HEK293T (cell line): Measurements from ENCODE around the gene FEM1B.
A peak's percentile ranks its signal among the peaks of the same experiment; 100 is the strongest.

Experiments
- CTCF ChIA-PET: fragments of 350-600 bp; formaldehyde crosslinking; extraction: SDS; loops from one replicate; lab custom pipeline; 2021; ENCODE audit warnings: antibody characterized with exemption, inconsistent platforms; lab: Yijun Ruan, JAX
- POLR2A ChIA-PET: fragments of 350-600 bp; formaldehyde crosslinking; extraction: SDS; loops from one replicate; lab custom pipeline; 2020; ENCODE audit warnings: antibody characterized with exemption, inconsistent platforms; lab: Yijun Ruan, JAX
- DNase-seq: peaks from one replicate; pipeline ENCODE4 v3.0.0; 2012; ENCODE audit warnings: mixed read lengths; ENCODE audit errors: extremely low spot score
- ARNT ChIP-seq: fragments of 450-650 bp; IDR thresholded peaks from 2 replicates; pipeline ENCODE4 v1.6.1; 2017; ENCODE audit warnings: mild to moderate bottlenecking
- BHLHE40 ChIP-seq: fragments of 450-650 bp; IDR thresholded peaks from 2 replicates; pipeline ENCODE4 v1.6.1; 2016; ENCODE audit warnings: mild to moderate bottlenecking, moderate library complexity, borderline replicate concordance
- CTBP1 ChIP-seq: fragments of 450-650 bp; IDR thresholded peaks from 2 replicates; pipeline ENCODE4 v1.6.1; 2016; ENCODE audit warnings: borderline replicate concordance
- ELF4 ChIP-seq: fragments of 450-650 bp; IDR thresholded peaks from 2 replicates; pipeline ENCODE4 v1.6.1; 2017; ENCODE audit warnings: antibody characterized with exemption
- FOXA1 ChIP-seq: fragments of 450-650 bp; IDR thresholded peaks from 2 replicates; pipeline ENCODE4 v1.6.1; 2016; ENCODE audit warnings: mild to moderate bottlenecking
- FOXK2 ChIP-seq: fragments of 450-650 bp; IDR thresholded peaks from 2 replicates; pipeline ENCODE4 v1.6.1; 2016; ENCODE audit warnings: mild to moderate bottlenecking
- FOXM1 ChIP-seq: fragments of 450-650 bp; IDR thresholded peaks from 2 replicates; pipeline ENCODE4 v1.6.1; 2017; ENCODE audit warnings: mild to moderate bottlenecking, borderline replicate concordance
- HDGF ChIP-seq: fragments of 450-650 bp; IDR thresholded peaks from 2 replicates; pipeline ENCODE4 v1.6.1; 2017; ENCODE audit warnings: antibody characterized with exemption, borderline replicate concordance
- L3MBTL2 ChIP-seq: fragments of 450-650 bp; conservative IDR thresholded peaks from 2 replicates; pipeline ENCODE4 v1.6.1; 2016; ENCODE audit warnings: mild to moderate bottlenecking
- LEF1 ChIP-seq: fragments of 450-650 bp; IDR thresholded peaks from 2 replicates; pipeline ENCODE4 v1.6.1; 2017; ENCODE audit warnings: mild to moderate bottlenecking, borderline replicate concordance
- NFRKB ChIP-seq: fragments of 450-650 bp; IDR thresholded peaks from 2 replicates; pipeline ENCODE4 v1.6.1; 2016; ENCODE audit warnings: mild to moderate bottlenecking, moderate library complexity
- PKNOX1 ChIP-seq: fragments of 450-650 bp; IDR thresholded peaks from 2 replicates; pipeline ENCODE4 v1.6.1; 2016
- SP1 ChIP-seq: fragments of 450-650 bp; IDR thresholded peaks from 2 replicates; pipeline ENCODE4 v1.6.1; 2017
- SUZ12 ChIP-seq: fragments of 450-650 bp; IDR thresholded peaks from 2 replicates; pipeline ENCODE4 v1.6.1; 2016; ENCODE audit warnings: mild to moderate bottlenecking
- TARDBP ChIP-seq: fragments of 450-650 bp; IDR thresholded peaks from 2 replicates; pipeline ENCODE4 v1.6.1; 2016
- ZNF384 ChIP-seq: fragments of 450-650 bp; IDR thresholded peaks from 2 replicates; pipeline ENCODE4 v1.6.1; 2016

The FEM1B gene

DNA sequence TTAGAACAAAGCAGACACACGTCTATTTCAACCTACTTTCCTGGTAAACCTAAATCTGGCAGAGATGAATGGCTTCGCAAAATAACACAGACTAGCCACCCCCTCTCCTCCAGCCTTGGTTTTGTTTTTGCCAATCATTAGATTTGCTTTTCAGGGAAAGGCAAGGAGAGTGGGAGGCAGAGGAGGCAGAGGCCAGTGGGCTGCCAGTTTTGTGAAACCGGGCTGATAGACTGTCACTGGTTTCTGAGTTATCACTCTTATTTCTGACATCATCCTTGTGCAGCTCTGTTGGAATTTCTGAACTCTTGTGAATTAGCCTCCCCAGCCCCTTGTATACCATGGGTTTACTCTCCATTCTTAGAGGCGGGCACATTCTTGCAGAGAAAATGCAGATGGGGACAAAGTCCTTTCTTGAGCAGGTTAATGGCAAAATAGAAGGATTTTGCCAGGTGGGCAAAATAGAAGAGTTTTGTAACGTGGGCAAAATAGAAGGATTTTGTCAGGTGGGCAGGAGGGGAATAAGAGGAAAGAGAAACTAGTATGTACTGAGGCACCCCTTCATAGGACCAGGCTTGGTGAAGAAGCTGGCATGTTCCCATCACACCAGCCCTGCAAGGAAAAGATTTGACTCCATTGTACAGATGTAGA, 3.2 kb upstream of the FEM1B start:
- TF ChIP-seq NFRKB = no peak
- TF ChIP-seq LEF1 = no peak
- TF ChIP-seq PKNOX1 = no peak
- TF ChIP-seq SUZ12 = no peak
- TF ChIP-seq ZNF384 = no peak
- no peak for TF ChIP-seq SP1
- TF ChIP-seq BHLHE40 = no peak
- TF ChIP-seq ELF4 = no peak
- no peak for TF ChIP-seq HDGF
- TF ChIP-seq TARDBP = no peak
- no peak for TF ChIP-seq CTBP1
- TF ChIP-seq FOXA1 = no peak
- DNase-seq = no peak
- CTCF ChIA-PET = interaction anchor here (1.3 kb wide), 1 partner anchor 32 kb away, joined by 3 read pairs; no protein-coding TSS in a partner anchor
- POLR2A ChIA-PET = interaction anchor here (1.2 kb wide), 1 partner anchor 21 kb away, joined by 4 read pairs; no protein-coding TSS in a partner anchor

DNA sequence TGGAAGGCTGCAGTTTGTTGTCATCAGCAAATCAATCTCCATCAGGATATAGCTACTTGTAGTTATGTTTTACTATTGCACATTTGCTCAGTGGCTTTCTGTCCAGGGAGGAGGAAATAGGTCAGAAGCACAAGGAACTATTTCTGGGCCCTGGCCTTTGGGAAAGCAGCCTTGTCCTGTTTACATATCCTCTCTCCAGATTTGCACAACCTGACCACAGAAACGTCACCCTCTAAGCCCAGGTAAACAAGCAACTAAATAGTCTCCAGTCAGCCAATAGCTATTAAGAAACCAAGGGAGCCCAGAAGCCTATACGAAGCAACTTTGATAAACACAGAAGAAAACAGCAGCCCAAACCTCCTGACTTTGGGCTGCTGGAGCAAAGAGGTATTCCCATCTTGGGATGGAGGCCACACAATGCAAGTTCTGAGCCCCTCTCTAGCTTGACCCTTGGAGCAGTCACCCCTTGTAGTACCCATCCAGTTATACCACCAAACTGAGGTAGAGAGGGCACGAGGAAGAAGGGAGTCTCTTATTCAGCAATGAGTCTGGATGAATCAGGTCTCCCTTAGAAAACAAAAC, 2.3 kb upstream of the FEM1B start:
- no peak for DNase-seq
- TF ChIP-seq SUZ12 = no peak
- no peak for TF ChIP-seq FOXM1
- POLR2A ChIA-PET = interaction anchor here (1.2 kb wide), 2 partner anchors 22 to 31 kb away, joined by 3 to 4 read pairs; no protein-coding TSS in a partner anchor
- CTCF ChIA-PET = interaction anchor here (0.5 to 1.3 kb wide), 3 partner anchors 11 to 31 kb away, joined by 3 read pairs; no protein-coding TSS in a partner anchor

- ChIA-PET POLR2A (interaction anchor here (0.9 to 2.6 kb wide), 14 partner anchors 12 to 392 kb away, joined by 3 to 27 read pairs (median 6); partner anchors contain the start of genes CLN6 and PIAS1), CTCF (interaction anchor here (0.6 to 1.6 kb wide), 3 partner anchors 15 to 30 kb away, joined by 3 to 6 read pairs (median 3); no protein-coding TSS in a partner anchor)
- no peak for TF ChIP-seq SP1
- no peak for TF ChIP-seq FOXK2
- TF ChIP-seq L3MBTL2 = no peak
- no peak for TF ChIP-seq ARNT
- no peak for TF ChIP-seq PKNOX1
- TF ChIP-seq HDGF = no peak
- TF ChIP-seq BHLHE40 = no peak
- TF ChIP-seq SUZ12 = no peak
- TF ChIP-seq NFRKB = no peak
- no peak for TF ChIP-seq TARDBP
- no peak for TF ChIP-seq LEF1
- no peak for TF ChIP-seq CTBP1
- no peak for TF ChIP-seq FOXM1
- no peak for TF ChIP-seq ELF4
- TF ChIP-seq ZNF384 = no peak
- no peak for TF ChIP-seq FOXA1
- no peak for DNase-seq
These were observed 877 bp upstream of the FEM1B start for GRCh38 chr15:68276668-68277067.

- CTCF ChIA-PET = interaction anchor here (0.6 to 1.6 kb wide), 5 partner anchors 12 to 397 kb away, joined by 3 to 6 read pairs (median 3); no protein-coding TSS in a partner anchor
- peak; percentile 53 for DNase-seq
These were observed 378 bp upstream of the FEM1B start for GRCh38 chr15:68277131-68277602.

DNA sequence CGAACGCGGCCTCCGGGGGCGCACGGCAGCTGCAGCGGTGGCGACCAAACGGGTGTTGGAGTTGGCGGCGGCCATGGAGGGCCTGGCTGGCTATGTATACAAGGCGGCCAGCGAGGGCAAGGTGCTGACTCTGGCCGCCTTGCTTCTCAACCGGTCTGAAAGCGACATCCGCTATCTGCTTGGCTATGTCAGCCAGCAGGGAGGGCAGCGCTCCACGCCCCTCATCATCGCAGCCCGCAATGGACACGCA, 725 bp downstream of the FEM1B start:
- POLR2A ChIA-PET = interaction anchor here (0.7 to 2.6 kb wide), 14 partner anchors 12 to 517 kb away, joined by 3 to 27 read pairs (median 9); partner anchors contain the start of gene CLN6
- CTCF ChIA-PET = interaction anchor here (0.9 to 1.3 kb wide), 2 partner anchors 13 to 395 kb away, joined by 3 to 4 read pairs; no protein-coding TSS in a partner anchor
- TF ChIP-seq PKNOX1 = no peak
- TF ChIP-seq ZNF384 = no peak
- TF ChIP-seq HDGF = no peak
- no peak for TF ChIP-seq FOXK2
- no peak for TF ChIP-seq FOXM1
- TF ChIP-seq L3MBTL2 = no peak
- no peak for TF ChIP-seq CTBP1
- TF ChIP-seq SUZ12 = no peak
- TF ChIP-seq TARDBP = no peak
- TF ChIP-seq BHLHE40 = no peak
- DNase-seq = peak; percentile 52

More at GRCh38 chr15:68277131-68277602, 378 bp upstream of the FEM1B start:
- TF ChIP-seq FOXM1 (no peak), L3MBTL2 (0 out of 2 replicates have a peak, but pooled peaks have one; percentile 12), NFRKB (peak; percentile 60; the same call in 1 of the 2 replicates)
- POLR2A ChIA-PET = interaction anchor here (0.6 to 2.6 kb wide), 22 partner anchors 12 to 575 kb away, joined by 3 to 27 read pairs (median 4); partner anchors contain the start of genes CLN6 and PIAS1
